Measurements from ENCODE around the gene NOL4L. TPM values are rescaled to one million over a fixed set of nuclear protein-coding genes. Genes with fewer than 3 reads are reported as not detected.
A peak's percentile ranks its signal among the peaks of the same experiment; 100 is the strongest.

The NOL4L gene
- total RNA-seq, 2 experiments from 2014 or later, result 53.1 to 55.6 TPM

DNA sequence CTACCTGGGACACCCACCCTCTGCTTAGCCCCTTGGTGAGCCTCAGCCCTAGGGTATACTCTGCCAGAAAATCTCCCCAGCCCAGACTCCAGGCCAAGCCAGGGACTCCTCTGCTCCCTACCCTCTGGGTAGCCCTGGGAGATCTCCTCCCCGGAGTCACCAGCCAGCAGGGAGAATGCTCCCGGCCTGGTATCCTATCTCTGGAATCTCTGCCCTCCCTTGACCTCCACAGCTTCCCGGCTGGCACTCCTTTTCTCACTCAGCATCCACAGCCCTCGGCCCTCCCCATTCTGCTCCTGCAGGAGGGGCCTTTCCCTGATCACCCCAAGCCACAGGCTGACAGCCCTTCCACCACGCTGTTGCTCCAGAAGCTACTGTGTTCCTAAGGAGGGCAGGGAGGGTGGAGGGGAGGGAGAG, 22.6 kb downstream of the NOL4L start:
- intact Hi-C loops (cut with DNase I, micrococcal nuclease), result no loop called here
- peak overlapping the region; percentile 66 for H3K4me3 Mint-ChIP-seq
- peaks cover 32% of the 10 kb centered on the region for H3K36me3 Mint-ChIP-seq (ENCODE audit: low read depth)
- Histone ChIP-seq H3K9me3 (ENCODE audit: control insufficient read depth in 1 of 2, insufficient read depth in 1 of 2, low read length in 2 of 2) (peaks cover 0 to 10% of the 10 kb centered on the region in 2 experiments), H3K27ac (ENCODE audit: low read depth in 1 of 2, low read length in 2 of 2) (no peak overlapping the region), H3K27me3 (ENCODE audit: control insufficient read depth in 1 of 2, insufficient read depth in 2 of 2, low read length in 2 of 2) (no peaks in the 10 kb centered on the region), H3K36me3 (ENCODE audit: insufficient read depth, low read length) (peaks cover 41% of the 10 kb centered on the region), H3K4me3 (ENCODE audit: low read length) (no peak overlapping the region), H3K4me1 (ENCODE audit: insufficient read depth, low read length) (peaks cover 65% of the 10 kb centered on the region)
- peak overlapping the region; percentile 85 for H3K27ac Mint-ChIP-seq
- H3K9me3 Mint-ChIP-seq, result no peaks in the 10 kb centered on the region
- POLR2A ChIA-PET, result no interaction called here
- CTCF ChIA-PET, result no interaction called here
- no peaks in the 10 kb centered on the region for H3K27me3 Mint-ChIP-seq
- no peak for DNase-seq
- H3K4me1 Mint-ChIP-seq (ENCODE audit: low read depth), result peaks cover 52% of the 10 kb centered on the region
- TF ChIP-seq, protein P1, sequence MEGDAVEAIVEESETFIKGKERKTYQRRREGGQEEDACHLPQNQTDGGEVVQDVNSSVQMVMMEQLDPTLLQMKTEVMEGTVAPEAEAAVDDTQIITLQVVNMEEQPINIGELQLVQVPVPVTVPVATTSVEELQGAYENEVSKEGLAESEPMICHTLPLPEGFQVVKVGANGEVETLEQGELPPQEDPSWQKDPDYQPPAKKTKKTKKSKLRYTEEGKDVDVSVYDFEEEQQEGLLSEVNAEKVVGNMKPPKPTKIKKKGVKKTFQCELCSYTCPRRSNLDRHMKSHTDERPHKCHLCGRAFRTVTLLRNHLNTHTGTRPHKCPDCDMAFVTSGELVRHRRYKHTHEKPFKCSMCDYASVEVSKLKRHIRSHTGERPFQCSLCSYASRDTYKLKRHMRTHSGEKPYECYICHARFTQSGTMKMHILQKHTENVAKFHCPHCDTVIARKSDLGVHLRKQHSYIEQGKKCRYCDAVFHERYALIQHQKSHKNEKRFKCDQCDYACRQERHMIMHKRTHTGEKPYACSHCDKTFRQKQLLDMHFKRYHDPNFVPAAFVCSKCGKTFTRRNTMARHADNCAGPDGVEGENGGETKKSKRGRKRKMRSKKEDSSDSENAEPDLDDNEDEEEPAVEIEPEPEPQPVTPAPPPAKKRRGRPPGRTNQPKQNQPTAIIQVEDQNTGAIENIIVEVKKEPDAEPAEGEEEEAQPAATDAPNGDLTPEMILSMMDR (IDR thresholded peaks at IDR 0.05), result no peak
- ATAC-seq (ENCODE audit: poor library complexity), result no peak

DNA sequence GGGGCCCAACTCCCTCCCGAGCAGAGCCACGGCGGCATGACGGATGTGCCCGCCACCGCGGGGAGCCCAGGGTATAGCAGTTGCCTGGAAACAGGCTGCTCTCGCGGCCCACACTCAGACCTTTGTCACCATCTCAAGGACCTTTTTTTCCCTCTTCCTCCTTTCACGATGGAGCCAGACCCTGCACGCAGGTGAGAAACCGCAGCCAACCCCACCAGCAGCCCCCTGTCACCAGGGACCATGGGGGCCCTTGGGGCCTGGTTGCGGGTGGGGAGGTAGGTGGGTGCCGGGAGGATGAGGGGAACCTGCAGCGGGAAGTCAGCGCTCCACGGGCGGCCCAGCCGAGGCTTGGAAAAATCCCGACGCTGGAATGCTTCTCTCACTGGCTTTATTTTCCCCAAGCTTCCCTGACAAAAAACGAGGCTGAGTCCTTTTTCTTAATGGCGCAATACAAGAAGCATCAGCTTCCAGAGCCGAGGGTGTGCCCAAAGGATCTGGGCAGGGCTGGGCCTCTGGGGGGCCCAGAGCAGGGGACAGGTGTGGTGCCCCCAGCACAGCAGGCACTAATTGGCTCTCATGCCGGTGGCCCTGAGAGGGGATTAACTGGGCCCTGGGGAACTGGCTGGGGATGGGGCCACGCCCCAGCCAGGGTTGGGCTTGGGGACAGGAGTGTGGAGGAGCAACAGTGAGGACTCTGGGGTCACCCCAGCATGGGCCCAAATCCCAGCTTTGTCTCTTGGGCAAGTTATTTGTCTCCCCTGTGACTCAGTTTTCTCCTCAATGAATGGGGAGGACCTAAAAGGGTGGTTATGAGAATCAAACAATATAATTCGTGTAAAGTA, 23.9 kb downstream of the NOL4L start:
- no peaks in the 10 kb centered on the region for H3K27me3 Mint-ChIP-seq
- DNase-seq (peak in 2 of 14 experiments; percentile 23 to 28), ATAC-seq (ENCODE audit: poor library complexity) (peak; percentile 66)
- H3K4me3 Mint-ChIP-seq, result peak overlapping the region; percentile 7
- TF ChIP-seq, protein P1 (IDR thresholded peaks at IDR 0.05), result no peak
- H3K9me3 ChIP-seq (ENCODE audit: control insufficient read depth in 1 of 2, insufficient read depth in 1 of 2, low read length in 2 of 2), result peaks cover 0 to 10% of the 10 kb centered on the region in 2 experiments
- H3K27ac Mint-ChIP-seq, result peak overlapping the region; percentile 85
- peak overlapping the region in 1 of 2 donors; percentile 10 for H3K27ac ChIP-seq (ENCODE audit: low read depth in 1 of 2, low read length in 2 of 2)
- H3K36me3 ChIP-seq (ENCODE audit: insufficient read depth, low read length), result peaks cover 47% of the 10 kb centered on the region
- peaks cover 69% of the 10 kb centered on the region for H3K4me1 ChIP-seq (ENCODE audit: insufficient read depth, low read length)
- intact Hi-C loops (cut with DNase I, micrococcal nuclease), result no loop called here
- H3K4me1 Mint-ChIP-seq (ENCODE audit: low read depth), result peaks cover 63% of the 10 kb centered on the region
- H3K27me3 ChIP-seq (ENCODE audit: control insufficient read depth in 1 of 2, insufficient read depth in 2 of 2, low read length in 2 of 2), result no peaks in the 10 kb centered on the region
- peaks cover 42% of the 10 kb centered on the region for H3K36me3 Mint-ChIP-seq (ENCODE audit: low read depth)
- POLR2A ChIA-PET, result interaction anchor here (0.6 to 1.3 kb wide), 2 partner anchors 26 to 265 kb away, joined by 3 read pairs; no protein-coding TSS in a partner anchor
- CTCF ChIA-PET, result no interaction called here
- no peaks in the 10 kb centered on the region for H3K9me3 Mint-ChIP-seq
- no peak overlapping the region for H3K4me3 ChIP-seq (ENCODE audit: low read length)

DNA sequence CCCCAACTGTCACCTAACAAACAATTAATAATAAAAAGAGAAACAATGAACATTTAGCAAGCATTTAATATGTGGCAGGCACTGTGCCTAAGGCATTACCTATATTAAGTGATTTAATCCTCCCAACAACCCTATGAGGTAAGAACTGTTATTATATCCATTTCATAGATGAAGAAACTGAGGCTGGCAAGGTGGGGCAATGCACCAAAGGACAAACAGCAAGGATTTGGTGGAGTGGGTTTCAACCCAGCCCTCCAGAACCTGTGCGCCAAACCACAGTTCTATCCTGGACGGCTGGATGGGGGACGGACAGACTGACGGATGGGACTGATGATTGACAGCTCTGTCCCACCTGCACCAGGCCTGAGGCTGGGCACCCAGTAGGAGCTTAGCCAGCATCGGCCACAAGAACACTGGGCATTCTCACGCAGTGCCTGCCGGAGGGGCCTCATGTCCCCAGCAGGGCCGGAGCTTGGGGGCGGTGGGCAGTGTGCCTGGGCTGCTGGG, 24.6 kb downstream of the NOL4L start:
- H3K4me3 ChIP-seq (ENCODE audit: low read length), result no peak overlapping the region
- Mint-ChIP-seq H3K4me1 (ENCODE audit: low read depth) (peaks cover 63% of the 10 kb centered on the region), H3K36me3 (ENCODE audit: low read depth) (peaks cover 47% of the 10 kb centered on the region), H3K27me3 (no peaks in the 10 kb centered on the region), H3K9me3 (no peaks in the 10 kb centered on the region), H3K27ac (peak overlapping the region; percentile 85), H3K4me3 (no peak overlapping the region)
- peaks cover 0 to 10% of the 10 kb centered on the region in 2 experiments for H3K9me3 ChIP-seq (ENCODE audit: control insufficient read depth in 1 of 2, insufficient read depth in 1 of 2, low read length in 2 of 2)
- intact Hi-C loops (cut with DNase I, micrococcal nuclease), result no loop called here
- TF ChIP-seq, protein P1 (IDR thresholded peaks at IDR 0.05), result no peak
- DNase-seq, result no peak
- ChIA-PET POLR2A (interaction anchor here (1.3 kb wide), 1 partner anchor 26 kb away, joined by 3 read pairs; no protein-coding TSS in a partner anchor), CTCF (no interaction called here)
- no peak for ATAC-seq (ENCODE audit: poor library complexity)
- peak overlapping the region in 1 of 2 donors; percentile 30 for H3K27ac ChIP-seq (ENCODE audit: low read depth in 1 of 2, low read length in 2 of 2)
- peaks cover 47% of the 10 kb centered on the region for H3K36me3 ChIP-seq (ENCODE audit: insufficient read depth, low read length)
- H3K4me1 ChIP-seq (ENCODE audit: insufficient read depth, low read length), result peaks cover 75% of the 10 kb centered on the region
- no peaks in the 10 kb centered on the region for H3K27me3 ChIP-seq (ENCODE audit: control insufficient read depth in 1 of 2, insufficient read depth in 2 of 2, low read length in 2 of 2)
